HepG2 (cell line): Measurements from ENCODE around the gene SPATA46. TPM values are rescaled to one million over a fixed set of nuclear protein-coding genes. Genes with fewer than 3 reads are reported as not detected.

Source experiments
- ATAC-seq: fragments of 200-7000 bp; cut with Tn5 transposase; 3 replicates; pipeline ENCODE4 v1.9.1; 2020; ENCODE audit warnings: mild to moderate bottlenecking, moderate library complexity
- BruUV-seq: library from RNA; stranded (reverse); fragments of 400-500 nt; replicated peaks from 2 replicates; lab custom pipeline; 2021; lab: Mats Ljungman, UMichigan
- CTCF ChIA-PET: fragments of 300-600 bp; formaldehyde crosslinking; extraction: SDS; loops from one replicate; lab custom pipeline; 2021; ENCODE audit warnings: low total read pairs, inconsistent platforms, low intra/inter-chr PET ratio; lab: Yijun Ruan, JAX
- POLR2A ChIA-PET: fragments of 350-600 bp; sonication (Branson Sonifier 250); formaldehyde crosslinking; loops from one replicate; lab custom pipeline; 2020; ENCODE audit warnings: antibody characterized with exemption, inconsistent platforms; lab: Yijun Ruan, JAX
- DNase-seq: peaks from one replicate; pipeline ENCODE4 v3.0.0-alpha.2; 2015; ENCODE audit warnings: low spot score
- FAIRE-seq: peaks from 3 replicates; lab custom pipeline; 2011; peaks lifted over from hg19 to GRCh38; lab: Jason Lieb, UNC
- H2AFZ ChIP-seq: one replicate; pipeline ENCODE4 v1.6.1; 2011; ENCODE audit warnings: low read length, inconsistent platforms
- H3K27ac ChIP-seq: fragments of 300-600 bp; 3 replicates; pipeline ENCODE4 v1.8.0; 2011; ENCODE audit warnings: mixed run types, mild to moderate bottlenecking, mixed read lengths, low read length, inconsistent platforms; ENCODE audit not compliant: insufficient read depth; ENCODE audit errors: extremely low read length
- H3K27me3 ChIP-seq, 2 experiments: fragments of 200-600 bp in 1 of 2; 2 replicates in 1 of 2; 3 replicates in 1 of 2; pipeline versions ENCODE4 v1.6.0 to v1.8.0; 2011; ENCODE audit warnings: low read length in 2 of 2, mild to moderate bottlenecking in 2 of 2, moderate library complexity in 2 of 2, inconsistent platforms in 1 of 2; ENCODE audit not compliant: insufficient read depth in 2 of 2, control insufficient read depth in 1 of 2
- H3K36me3 ChIP-seq, 2 experiments: fragments of 200-600 bp in 1 of 2; replicated peaks in 1 of 2; 2 replicates in 1 of 2; 3 replicates in 1 of 2; pipeline versions ENCODE4 v1.5.1 to v1.8.0; 2011; ENCODE audit warnings: low read length in 2 of 2, inconsistent platforms in 1 of 2; ENCODE audit not compliant: insufficient read depth in 2 of 2, control insufficient read depth in 1 of 2
- H3K4me1 ChIP-seq: 2 replicates; pipeline ENCODE4 v1.5.1; 2012; ENCODE audit warnings: low read length, inconsistent platforms; ENCODE audit not compliant: insufficient read depth
- H3K4me2 ChIP-seq: 2 replicates; pipeline ENCODE4 v1.6.0; 2011; ENCODE audit warnings: low read depth, low read length, inconsistent platforms
- H3K4me3 ChIP-seq, 3 experiments: fragments of 200-600 bp in 1 of 3; sonication (generic), shearing (Covaris generic) in 1 of 3; replicated peaks in 1 of 3; 2 replicates each; pipeline ENCODE4 v1.5.1; 2011 to 2016; ENCODE audit warnings: low read length in 3 of 3, inconsistent platforms in 2 of 3, low read depth in 2 of 3, mild to moderate bottlenecking in 2 of 3, control low read depth in 1 of 3, mixed read lengths in 1 of 3; ENCODE audit not compliant: insufficient read depth in 1 of 3
- H3K79me2 ChIP-seq: one replicate; pipeline ENCODE4 v1.6.1; 2011; ENCODE audit warnings: low read length, inconsistent platforms; ENCODE audit not compliant: insufficient read depth
- H3K9ac ChIP-seq: 2 replicates; pipeline ENCODE4 v1.6.0; 2011; ENCODE audit warnings: mild to moderate bottlenecking, low read depth, low read length, inconsistent platforms; ENCODE audit not compliant: insufficient read depth
- H3K9me3 ChIP-seq: 2 replicates; pipeline ENCODE4 v1.5.1; 2012; ENCODE audit warnings: mild to moderate bottlenecking, low read length
- H4K20me1 ChIP-seq: 2 replicates; pipeline ENCODE4 v1.6.0; 2011; ENCODE audit warnings: inconsistent platforms, mild to moderate bottlenecking, low read length, moderate library complexity; ENCODE audit not compliant: insufficient read depth
- ARID3A ChIP-seq: IDR thresholded peaks from 2 replicates; pipeline ENCODE4 v1.6.1; 2012; ENCODE audit warnings: low read depth, low read length, improper control_type of control experiment
- ATAD3A ChIP-seq: sonication (generic); formaldehyde crosslinking; IDR thresholded peaks from 2 replicates; pipeline ENCODE4 v1.4.0; 2020; ENCODE audit warnings: missing genetic modification reagents
- RFX3 ChIP-seq: IDR thresholded peaks from 2 replicates; pipeline ENCODE4 v1.6.1; 2016; ENCODE audit warnings: missing biosample characterization, missing genetic modification reagents
- SMYD3 ChIP-seq: sonication (generic); formaldehyde crosslinking; IDR thresholded peaks from 2 replicates; pipeline ENCODE4 v1.8.1; 2023; ENCODE audit warnings: mild to moderate bottlenecking, missing genetic modification reagents
- ZBTB38 ChIP-seq: sonication (generic); formaldehyde crosslinking; IDR thresholded peaks from 2 replicates; pipeline ENCODE4 v1.5.1; 2020; ENCODE audit warnings: mild to moderate bottlenecking, missing genetic modification reagents
- ZIK1 ChIP-seq: sonication (generic); formaldehyde crosslinking; IDR thresholded peaks from 2 replicates; pipeline ENCODE4 v1.5.0; 2020; ENCODE audit warnings: mild to moderate bottlenecking, low read depth, missing genetic modification reagents, borderline replicate concordance
- ZNF619 ChIP-seq: sonication (generic); formaldehyde crosslinking; IDR thresholded peaks from 2 replicates; pipeline ENCODE4 v1.4.0; 2020; ENCODE audit warnings: mild to moderate bottlenecking, missing genetic modification reagents
- ZNF780A ChIP-seq: sonication (generic); formaldehyde crosslinking; IDR thresholded peaks from 2 replicates; pipeline ENCODE4 v1.8.0; 2022; ENCODE audit warnings: mild to moderate bottlenecking, missing genetic modification reagents, moderate library complexity
- ZNF784 ChIP-seq: sonication (generic); formaldehyde crosslinking; IDR thresholded peaks from 2 replicates; pipeline ENCODE4 v1.5.1; 2020; ENCODE audit warnings: missing genetic modification reagents, mild to moderate bottlenecking, borderline replicate concordance
- WGBS: methylation state at CpG from one replicate; pipeline ENCODE4 v1.1.6; 2017; ENCODE audit warnings: low lambda C conversion rate; 5-methylcytosine and 5-hydroxymethylcytosine counted together
- in situ Hi-C: cut with HindIII; loops from 2 replicates; pipeline ENCODE4 v1.10.0; 2017; ENCODE audit warnings: low pct_unique_long_range_greater_than_20kb; ENCODE audit not compliant: extremely low pct_ligation_motif_present
- intact Hi-C: fragments of 100-400 bp; cut with micrococcal nuclease; formaldehyde crosslinking; loops from one replicate; pipeline ENCODE4 v1.10.0; 2022; ENCODE audit not compliant: unreplicated experiment
- polyA plus RNA-seq, 8 experiments: library from polyadenylated mRNA; depleted of rRNA in 3 of 8; stranded (reverse) in 7 of 8; unstranded in 1 of 8; fragments of >200 nt; fragmentation: Illumina TruSeq in 4 of 8; extraction: Trizol in 4 of 8; gene quantifications; 2 replicates each; pipeline versions ENCODE4 v1.2.1 to v1.2.3, GENCODE V29; 2011 to 2016; ENCODE audit warnings: low read depth in 4 of 8, missing spikeins in 1 of 8, mixed read lengths in 1 of 8; ENCODE audit not compliant: insufficient read depth in 1 of 8
- total RNA-seq, 5 experiments: library from RNA; depleted of rRNA; stranded (reverse); fragments of >200 nt; fragmentation: Illumina TruSeq; extraction: Trizol; gene quantifications; 2 replicates each; pipeline ENCODE4 v1.2.3, GENCODE V29; 2016; ENCODE audit warnings: low read depth in 1 of 5

The SPATA46 gene
- total and polyA plus RNA-seq, 2 of the 13 experiments (the other 11 are each of a cell fraction or from before 2014, with no cell fraction given) = not detected

GRCh38 chr1:162396201-162396906, 19.7 kb upstream of the SPATA46 start:
- H3K9ac ChIP-seq = no peak overlapping the region
- POLR2A ChIA-PET = no interaction called here
- H4K20me1 ChIP-seq = no peaks in the 10 kb centered on the region
- H2AFZ ChIP-seq = no peak overlapping the region
- TF ChIP-seq ZNF619 (no peak), SMYD3 (CRISPR knock-in tag) (no peak), RFX3 (CRISPR knock-in tag) (no peak), ARID3A (no peak), ATAD3A (no peak), ZBTB38 (CRISPR knock-in tag) (no peak), ZNF784 (CRISPR knock-in tag) (no peak), ZNF780A (no peak), ZIK1 (CRISPR knock-in tag) (no peak)
- ATAC-seq (peak; percentile 29; the same call in 2 of the 3 replicates), FAIRE-seq (no peak), DNase-seq (no peak)
- no peaks in the 10 kb centered on the region for H3K4me1 ChIP-seq
- no peak overlapping the region for H3K4me3 ChIP-seq
- no peak overlapping the region for H3K27ac ChIP-seq
- H3K9me3 ChIP-seq = no peaks in the 10 kb centered on the region
- H3K4me2 ChIP-seq = no peak overlapping the region
- no TSS peak for BruUV-seq
- no peaks in the 10 kb centered on the region for H3K36me3 ChIP-seq
- H3K27me3 ChIP-seq = no peaks in the 10 kb centered on the region; a peak in 1 of 5 replicates
- WGBS = 0% methylated on average over 3 of the region's 3 CpGs
- CTCF ChIA-PET = no interaction called here
- in situ Hi-C loops = no loop called here
- intact Hi-C loops = loop anchor here (10.0 kb wide), 1 partner anchor 112 kb away; no protein-coding TSS in a partner anchor
- H3K79me2 ChIP-seq = no peaks in the 10 kb centered on the region
